Non-pigmented ciliary epithelial cell (primary cell): ENCODE data around the gene KCND1.

Experiments used
- DNase-seq: peaks from one replicate; pipeline ENCODE4 v3.0.0-alpha.2; 2010; ENCODE audit warnings: low read depth

The KCND1 gene

DNA sequence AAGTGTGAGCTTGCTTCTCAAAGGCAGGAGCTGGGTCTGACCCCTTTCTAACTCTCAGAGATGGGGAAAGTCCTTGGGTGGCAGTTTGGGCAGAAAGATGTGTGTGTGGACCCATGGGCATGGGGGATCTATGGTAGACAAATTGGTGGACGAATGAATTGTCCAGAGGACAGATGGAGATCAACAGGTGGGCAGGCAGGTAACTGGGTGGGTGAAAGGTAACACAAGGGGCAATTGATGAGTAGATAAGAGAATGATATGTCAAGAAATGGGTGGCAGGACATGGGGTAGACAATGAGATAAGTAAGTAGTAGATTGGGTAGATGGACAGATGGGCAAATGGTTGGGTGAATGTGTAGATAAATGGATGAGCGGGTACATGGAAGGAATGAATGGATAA, 2.9 kb upstream of the KCND1 start:
- no peak for DNase-seq

DNA sequence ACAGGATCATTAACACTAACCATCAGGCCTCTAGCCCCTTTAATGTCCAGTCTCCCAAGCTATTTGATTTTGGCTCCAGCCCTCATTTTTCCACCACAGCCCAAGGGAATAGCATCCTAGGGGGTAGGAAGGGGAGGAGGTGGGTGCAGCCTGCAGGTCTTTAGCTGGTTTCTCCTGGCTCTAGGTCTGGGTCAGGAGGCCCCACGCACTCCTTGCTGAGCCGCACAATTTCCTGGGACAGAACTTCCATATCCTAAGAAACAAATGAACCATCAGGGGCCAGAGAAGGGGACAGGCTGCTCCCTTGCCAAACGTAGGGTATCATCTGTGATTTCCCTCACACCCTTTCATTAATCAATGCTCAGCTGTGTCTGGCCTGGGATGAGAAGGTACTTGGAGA, 2.4 kb upstream of the KCND1 start:
- DNase-seq, result no peak

DNA sequence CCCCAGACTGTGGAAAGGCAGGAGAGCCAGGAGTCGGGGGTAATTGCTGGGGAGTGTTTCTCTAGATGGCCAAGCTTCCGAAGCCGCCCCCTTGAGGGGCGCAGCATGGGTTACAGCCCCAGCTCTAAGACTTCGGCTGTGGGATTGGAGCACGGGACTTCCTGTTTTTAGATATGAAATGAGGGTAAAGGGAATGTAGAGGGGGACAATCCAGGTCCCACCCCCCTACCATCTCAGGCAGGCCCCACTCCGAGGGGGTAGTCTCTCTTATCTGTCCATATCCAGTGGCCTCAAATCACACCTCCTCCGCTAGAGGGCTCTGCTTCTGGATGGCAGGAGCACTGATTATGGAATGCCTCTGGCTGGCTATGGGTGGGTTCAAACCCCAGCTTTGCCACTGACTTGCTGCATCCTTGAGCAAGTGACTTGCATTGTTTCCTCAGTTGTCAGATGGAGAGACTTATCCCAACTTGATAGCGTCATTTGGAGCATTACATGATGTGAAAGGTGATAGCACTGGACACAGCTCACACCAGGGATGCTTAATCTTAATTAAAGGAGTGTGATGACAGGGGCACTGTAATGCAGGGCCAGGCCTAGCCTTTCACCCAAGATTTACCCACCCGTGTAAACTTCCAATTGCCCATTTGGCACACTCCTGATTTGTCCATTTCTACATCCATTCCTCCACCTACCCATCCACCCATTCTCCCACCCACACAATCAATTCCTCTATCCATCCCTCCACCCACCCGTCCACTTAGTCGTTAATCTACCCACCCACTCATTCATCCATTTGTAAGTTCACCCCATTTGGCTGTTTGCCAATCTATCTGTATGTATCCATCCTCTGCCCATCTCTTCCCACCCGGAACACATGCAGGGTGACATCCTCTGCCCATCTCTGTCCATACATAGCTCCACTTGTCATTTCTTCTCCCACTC, 848 bp upstream of the KCND1 start:
- no peak for DNase-seq

GRCh38 chrX:48969471-48969870, 2.2 kb downstream of the KCND1 start:
- DNase-seq, result no peak

GRCh38 chrX:48968377-48968776, 3.3 kb downstream of the KCND1 start:
- no peak for DNase-seq

- DNase-seq, result no peak
These were observed 4.7 kb downstream of the KCND1 start for GRCh38 chrX:48966796-48967579.

DNA sequence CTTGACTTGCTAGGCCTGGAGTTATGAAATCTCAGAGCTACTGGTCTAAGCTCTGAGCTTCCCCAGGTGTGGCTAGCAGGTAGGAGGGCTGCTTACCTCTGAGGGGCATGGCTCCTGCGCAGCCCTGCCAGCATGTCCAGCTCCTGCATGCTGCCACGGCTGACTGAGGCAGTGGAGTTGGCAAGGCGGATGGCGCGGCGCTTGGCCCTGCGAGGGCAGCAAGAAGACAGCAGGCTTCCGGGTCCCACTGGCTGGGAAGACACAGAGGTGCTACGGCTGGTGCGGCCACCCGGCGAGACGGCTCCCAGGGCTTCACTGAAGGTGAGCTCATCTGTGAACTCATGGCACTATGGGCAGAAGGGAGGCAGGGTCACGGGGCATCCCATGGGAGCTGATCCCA, 5.7 kb downstream of the KCND1 start:
- DNase-seq, result no peak

GRCh38 chrX:48961585-48962091, 10.0 kb downstream of the KCND1 start:
- no peak for DNase-seq

DNA sequence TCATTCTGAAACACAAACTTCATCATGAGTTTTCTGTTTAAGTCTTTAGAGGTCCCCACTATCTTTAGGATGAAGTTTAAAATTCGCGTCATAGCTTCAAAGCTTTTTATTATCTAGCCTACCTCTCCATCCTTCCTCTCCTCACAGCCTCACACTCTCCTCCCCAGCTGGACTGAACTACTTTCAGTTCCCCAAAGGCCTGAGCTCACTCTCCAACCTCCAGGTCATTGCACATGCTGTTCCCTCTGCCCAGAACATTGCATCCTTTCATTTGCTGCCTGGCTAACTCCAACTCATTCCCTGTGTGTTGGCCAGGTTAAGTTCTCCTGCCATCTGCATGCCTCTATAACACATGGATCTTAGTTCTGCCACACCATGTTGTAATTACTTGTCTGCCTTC, 11.4 kb downstream of the KCND1 start:
- DNase-seq, result no peak

DNA sequence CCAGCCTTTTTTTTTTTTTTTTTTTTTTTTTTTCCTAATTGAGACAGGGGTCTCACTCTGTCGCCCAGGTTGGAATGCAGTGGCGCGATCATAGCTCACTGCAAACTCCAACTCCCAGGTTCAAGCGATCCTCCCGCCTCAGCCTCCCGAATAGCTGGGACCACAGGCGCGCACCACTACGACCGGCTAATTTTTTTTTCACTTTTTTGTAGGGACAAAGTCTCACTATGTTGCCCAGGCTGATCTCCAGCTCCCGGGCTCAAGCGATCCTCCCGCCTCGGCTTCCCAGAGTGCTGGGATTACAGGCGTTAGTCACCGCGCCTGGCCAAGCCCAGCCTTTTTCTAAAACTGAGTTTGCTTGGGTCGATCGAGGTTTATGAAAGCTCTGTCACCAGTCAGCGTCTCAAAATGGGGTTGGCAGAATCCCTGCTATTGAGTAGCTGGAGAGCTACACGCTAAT, 13.0 kb downstream of the KCND1 start:
- DNase-seq, result no peak

DNA sequence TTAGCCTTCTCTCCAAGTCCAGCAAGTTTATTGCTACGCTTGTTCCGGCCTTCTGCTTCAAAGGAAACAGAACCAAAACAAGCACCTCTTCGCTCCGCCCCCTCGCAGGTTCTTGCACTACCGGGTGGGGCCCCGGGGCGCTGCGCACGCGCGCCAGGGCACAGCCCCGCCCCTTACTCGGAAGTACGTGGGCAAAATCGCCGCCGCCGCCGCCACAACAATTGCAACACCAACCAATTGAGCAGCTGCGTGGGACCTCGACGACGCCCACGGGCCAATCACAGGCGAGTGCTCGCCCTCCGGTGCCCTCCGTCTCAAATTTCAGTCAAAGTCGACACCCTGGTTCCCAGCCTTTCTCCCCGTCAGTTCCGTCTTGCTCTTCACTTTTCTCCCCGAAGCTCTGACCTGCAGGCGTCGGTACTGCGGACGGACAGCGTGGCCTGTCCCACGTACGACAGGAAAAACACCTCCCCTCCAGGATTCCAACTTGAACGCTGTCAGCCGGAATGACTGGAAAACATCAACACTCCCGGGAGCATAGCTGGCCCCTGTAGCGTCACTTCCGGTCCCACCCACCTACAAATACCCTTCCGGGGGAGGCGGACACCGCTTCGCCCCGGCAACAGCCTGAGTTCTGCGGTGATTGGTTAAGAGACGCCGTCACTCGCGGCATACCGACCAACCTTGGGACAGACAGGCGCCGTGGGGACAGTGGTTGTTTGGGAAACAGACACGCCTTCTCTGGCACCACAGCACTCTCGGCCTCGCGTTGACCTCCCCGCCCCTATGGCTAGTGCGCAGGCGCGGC, 13.6 kb downstream of the KCND1 start:
- peak; percentile 85 for DNase-seq

DNA sequence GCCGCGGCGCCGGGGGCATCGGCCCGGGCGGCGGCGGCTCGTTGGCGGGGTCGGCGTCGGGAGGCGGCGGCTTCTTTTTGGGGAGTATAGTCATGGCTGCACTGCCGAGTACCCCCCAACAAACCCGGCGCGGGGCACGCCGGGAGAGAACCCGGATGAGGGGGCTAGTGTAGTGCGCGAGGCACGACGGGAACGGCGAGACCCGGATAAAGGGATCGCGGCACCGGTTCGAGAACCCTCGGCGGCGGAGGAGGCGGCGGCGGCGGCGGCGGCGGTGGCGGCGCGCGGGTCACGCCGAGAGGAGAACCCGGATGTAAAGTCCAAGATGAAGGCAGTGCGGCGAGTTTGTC, 14.2 kb downstream of the KCND1 start, which contains the start of gene OTUD5:
TSS of gene OTUD5 (minus strand) at position 131 of the 350 bp plus-strand sequence. CDS start at position 94, 37 bp downstream.
- DNase-seq, result no peak

DNA sequence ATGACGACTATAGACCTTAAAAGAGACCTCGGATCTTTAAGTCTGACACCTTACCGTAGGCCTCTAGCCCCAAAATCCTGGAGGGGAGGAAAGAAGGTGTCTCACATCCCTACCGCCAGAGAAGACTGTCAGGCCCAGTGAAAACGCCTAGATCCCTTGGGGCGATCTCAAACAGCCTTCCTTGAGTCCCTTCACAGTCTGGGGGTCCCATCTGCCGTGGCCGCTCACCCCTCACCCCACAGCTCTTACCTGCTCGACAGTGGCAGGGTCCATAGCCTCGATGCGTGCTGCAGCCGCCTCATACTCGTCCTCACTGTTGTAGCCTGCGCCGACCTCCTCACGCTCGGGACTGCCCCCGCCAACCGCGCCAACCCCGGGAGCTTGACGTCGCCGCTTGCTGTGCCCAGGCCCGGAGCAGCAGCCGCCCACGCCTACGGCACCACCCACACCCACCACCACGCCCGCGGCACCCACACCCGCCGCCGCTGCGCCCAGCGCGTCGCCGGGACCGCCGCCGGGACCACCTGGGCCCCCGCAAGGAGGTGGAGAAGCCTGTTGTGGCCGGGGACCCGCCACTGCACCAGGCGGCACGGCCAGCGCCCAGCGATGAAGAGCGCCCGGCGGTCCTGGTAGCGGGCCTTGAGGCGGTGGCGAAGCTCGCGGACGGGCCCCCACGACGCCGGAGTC, 14.8 kb downstream of the KCND1 start:
- no peak for DNase-seq

DNA sequence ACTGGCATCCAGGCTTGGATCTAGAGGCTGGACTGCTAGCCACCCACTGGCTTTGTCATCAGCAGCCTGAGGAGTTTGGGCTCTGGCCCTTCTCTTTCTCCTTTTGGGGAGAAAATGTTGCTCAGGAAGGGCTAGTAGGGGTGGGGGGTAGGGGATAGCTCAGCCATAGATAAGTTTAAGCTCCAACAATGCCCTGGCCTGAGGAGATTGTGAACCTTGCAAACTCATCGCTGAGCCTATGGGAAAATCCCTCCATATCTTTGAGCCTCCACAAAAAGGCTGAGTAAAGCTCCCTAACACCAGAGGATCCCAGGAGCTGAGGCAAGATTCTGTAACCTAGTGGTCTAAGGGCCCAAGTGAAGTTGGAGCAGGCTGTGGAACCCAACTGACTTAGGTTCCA, 23.1 kb downstream of the KCND1 start:
- DNase-seq, result no peak

DNA sequence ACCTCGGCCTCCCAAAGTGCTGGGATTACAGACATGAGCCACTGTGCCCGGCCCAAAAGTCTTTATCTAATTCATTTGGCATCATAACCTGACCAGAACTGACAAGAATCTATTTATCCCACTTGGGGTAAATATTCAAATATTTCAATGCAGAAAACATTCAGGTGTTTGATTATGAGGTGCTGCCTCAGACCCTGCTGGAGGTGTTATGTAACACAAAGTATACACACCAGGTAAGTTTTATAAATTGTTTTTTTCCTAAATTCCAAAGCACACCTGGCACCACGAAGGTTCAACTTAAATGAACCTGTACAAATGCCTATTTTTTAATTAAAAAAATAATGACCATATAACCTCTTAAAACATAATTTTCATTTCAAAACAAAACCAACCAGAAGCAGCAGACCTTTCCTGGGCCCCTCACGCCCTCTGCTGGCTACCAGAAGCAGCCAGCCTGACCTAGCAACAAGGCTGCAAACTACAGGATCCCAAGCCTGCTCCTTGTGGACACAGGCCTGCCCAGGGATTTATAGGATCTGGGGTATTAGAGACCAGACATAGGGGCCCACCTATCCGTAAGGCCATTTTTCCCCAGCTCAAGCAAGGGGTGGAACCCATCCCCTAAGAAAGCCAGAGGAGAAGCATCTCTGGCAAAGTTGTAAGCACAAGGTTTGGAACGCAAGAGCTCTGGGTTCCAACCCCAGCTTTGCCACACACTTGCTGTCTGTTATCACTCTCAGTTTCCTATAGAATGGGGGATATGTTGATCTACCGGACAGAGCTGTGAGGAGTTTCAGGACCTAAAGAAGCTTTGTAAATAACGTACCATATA, 25.9 kb downstream of the KCND1 start:
- DNase-seq, result no peak

DNA sequence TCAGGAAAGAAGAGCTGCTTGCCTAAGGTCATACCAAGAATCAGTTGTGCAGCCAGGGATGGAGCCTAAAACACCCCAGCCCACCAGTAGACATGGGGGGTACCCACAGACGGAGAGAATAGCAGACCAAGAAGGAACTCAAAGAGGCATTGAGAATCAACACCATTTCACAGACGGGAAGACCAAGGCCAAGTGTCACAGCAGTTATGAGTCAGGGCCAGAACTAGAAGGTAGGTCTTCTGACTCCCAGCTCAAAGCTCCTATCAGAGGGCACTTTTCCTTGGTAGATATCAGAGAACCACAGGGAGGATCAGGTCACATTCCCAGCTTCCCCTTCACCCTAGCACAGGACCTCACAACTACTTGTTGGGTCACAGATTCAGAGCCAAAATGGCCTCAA, 28.7 kb downstream of the KCND1 start:
- no peak for DNase-seq

DNA sequence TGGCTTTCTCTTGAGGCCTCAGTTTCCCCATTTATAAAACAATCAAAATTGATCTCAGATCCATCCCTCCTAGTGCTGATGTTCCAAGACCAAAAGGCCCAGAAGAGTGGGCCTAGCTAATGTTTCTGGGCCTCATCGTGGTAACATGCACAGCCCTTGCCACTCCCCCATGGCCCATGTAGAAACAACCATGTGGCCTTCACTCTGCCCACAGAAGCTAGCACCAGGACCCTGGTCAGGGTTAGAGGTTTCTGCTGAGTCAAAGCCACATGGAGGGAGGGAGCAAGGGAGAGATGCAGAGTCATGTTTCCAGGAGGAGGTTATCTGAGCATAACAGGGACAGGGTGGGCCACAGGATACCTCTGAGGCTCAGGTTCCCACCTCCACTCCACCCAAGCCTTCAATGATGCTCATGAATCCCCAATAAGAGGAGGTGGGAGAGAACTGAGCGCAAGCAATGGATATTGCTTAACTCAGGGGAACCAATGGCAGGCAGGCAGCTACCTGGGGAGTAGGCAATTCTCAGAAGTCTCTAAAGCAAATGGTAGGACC, 31.2 kb downstream of the KCND1 start:
- DNase-seq, result no peak

DNA sequence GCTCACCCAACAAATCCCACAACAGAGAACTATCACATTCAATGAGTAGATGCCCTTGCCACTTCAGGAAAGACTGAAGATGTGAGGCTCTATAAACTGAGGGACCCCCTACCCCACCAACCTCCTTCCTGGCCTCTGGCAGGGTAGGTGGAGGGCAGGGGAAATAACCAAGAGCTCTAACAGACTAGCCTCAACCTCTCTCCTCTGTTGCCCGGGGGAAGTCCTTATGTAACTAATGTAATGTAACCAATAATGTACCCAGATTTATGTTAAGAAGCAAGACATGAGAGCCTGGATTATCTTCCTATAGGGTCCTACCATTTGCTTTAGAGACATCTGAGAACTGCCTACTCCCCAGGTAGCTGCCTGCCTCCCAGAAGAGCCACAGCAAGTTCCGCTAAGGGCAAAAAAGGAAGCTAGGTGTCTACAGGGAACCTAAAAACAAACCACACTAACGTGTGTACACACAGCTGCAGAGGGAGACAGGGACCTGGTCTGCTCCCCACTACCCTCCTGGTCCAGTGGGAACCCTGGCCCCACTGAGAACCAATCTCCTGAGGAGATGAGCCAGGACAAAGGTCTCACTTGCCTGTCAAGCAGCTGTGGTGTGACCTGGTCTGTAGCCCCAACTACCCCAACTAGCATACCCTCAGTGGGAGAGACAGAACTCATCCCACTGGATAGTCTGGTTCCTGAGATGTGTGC, 32.0 kb downstream of the KCND1 start:
- no peak for DNase-seq

GRCh38 chrX:48938721-48939425, 32.8 kb downstream of the KCND1 start:
- DNase-seq, result no peak
